ENCODE data around the gene ADGRA3. TPM values are rescaled to one million over a fixed set of nuclear protein-coding genes. Genes with fewer than 3 reads are reported as not detected.

ADGRA3 gene
- total RNA-seq, 1 experiment from 2014 or later: 41.2 TPM

DNA sequence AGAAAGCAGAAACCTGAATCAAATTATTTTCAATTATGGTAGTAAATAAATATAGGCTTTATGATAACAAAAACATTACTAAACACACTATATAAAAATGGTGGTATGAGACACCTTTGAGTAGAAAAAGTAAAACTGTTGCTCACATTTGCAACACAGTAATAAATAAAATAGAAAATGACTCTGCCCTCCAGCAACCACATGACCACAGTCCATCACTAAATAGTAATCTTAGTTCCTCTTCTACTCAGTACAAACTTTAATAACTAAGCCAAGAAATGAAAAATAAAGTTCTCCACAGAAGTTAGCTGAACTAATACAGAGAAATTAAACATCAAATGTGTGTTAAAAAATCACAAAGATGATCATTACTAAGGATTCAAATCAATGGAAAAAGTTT lies 108.5 kb downstream of the ADGRA3 start:
- DNase-seq (ENCODE audit: low read depth, low spot score) (no peak), ATAC-seq (no peak)
- no peaks in the 10 kb centered on the region for H3K9me3 ChIP-seq (ENCODE audit: control insufficient read depth, insufficient read depth, low read depth, low read length)
- in situ Hi-C loops (cut with HindIII; ENCODE audit: low pct_unique_long_range_greater_than_20kb, low sequenced_read_pairs): no loop called here
- H3K4me3 ChIP-seq (ENCODE audit: low read depth in 2 of 2, low read length in 2 of 2): no peak overlapping the region
- POLR2A ChIA-PET: no interaction called here
- intact Hi-C loops (cut with micrococcal nuclease; ENCODE audit: unreplicated experiment): no loop called here
- no peaks in the 10 kb centered on the region for H3K4me1 ChIP-seq (ENCODE audit: control insufficient read depth, insufficient read depth, low read length)
- no TSS peak for BruUV-seq (replicated peaks)
- no peak overlapping the region for H3K27ac ChIP-seq (ENCODE audit: low read length)
- no peaks in the 10 kb centered on the region; the same call in 1 of the 2 replicates for H3K36me3 ChIP-seq (ENCODE audit: control insufficient read depth, insufficient read depth, low read length)
- CTCF ChIA-PET: no interaction called here
- TF ChIP-seq SIN3A (IDR thresholded peaks at IDR 0.05; ENCODE audit: borderline replicate concordance, insufficient read depth, low read depth, low read length): no peak
- TF ChIP-seq TCF7L2 (IDR thresholded peaks at IDR 0.05; ENCODE audit: low read depth, low read length): no peak
- no peak for TF ChIP-seq POLR2AphosphoS5 (IDR thresholded peaks at IDR 0.05; ENCODE audit: low read depth, low read length)
- TF ChIP-seq, protein P1, sequence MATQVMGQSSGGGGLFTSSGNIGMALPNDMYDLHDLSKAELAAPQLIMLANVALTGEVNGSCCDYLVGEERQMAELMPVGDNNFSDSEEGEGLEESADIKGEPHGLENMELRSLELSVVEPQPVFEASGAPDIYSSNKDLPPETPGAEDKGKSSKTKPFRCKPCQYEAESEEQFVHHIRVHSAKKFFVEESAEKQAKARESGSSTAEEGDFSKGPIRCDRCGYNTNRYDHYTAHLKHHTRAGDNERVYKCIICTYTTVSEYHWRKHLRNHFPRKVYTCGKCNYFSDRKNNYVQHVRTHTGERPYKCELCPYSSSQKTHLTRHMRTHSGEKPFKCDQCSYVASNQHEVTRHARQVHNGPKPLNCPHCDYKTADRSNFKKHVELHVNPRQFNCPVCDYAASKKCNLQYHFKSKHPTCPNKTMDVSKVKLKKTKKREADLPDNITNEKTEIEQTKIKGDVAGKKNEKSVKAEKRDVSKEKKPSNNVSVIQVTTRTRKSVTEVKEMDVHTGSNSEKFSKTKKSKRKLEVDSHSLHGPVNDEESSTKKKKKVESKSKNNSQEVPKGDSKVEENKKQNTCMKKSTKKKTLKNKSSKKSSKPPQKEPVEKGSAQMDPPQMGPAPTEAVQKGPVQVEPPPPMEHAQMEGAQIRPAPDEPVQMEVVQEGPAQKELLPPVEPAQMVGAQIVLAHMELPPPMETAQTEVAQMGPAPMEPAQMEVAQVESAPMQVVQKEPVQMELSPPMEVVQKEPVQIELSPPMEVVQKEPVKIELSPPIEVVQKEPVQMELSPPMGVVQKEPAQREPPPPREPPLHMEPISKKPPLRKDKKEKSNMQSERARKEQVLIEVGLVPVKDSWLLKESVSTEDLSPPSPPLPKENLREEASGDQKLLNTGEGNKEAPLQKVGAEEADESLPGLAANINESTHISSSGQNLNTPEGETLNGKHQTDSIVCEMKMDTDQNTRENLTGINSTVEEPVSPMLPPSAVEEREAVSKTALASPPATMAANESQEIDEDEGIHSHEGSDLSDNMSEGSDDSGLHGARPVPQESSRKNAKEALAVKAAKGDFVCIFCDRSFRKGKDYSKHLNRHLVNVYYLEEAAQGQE (IDR thresholded peaks at IDR 0.05; ENCODE audit: insufficient read depth in 1 of 2, low read depth in 2 of 2, low read length in 1 of 2): no peak
- TF ChIP-seq, protein P2, sequence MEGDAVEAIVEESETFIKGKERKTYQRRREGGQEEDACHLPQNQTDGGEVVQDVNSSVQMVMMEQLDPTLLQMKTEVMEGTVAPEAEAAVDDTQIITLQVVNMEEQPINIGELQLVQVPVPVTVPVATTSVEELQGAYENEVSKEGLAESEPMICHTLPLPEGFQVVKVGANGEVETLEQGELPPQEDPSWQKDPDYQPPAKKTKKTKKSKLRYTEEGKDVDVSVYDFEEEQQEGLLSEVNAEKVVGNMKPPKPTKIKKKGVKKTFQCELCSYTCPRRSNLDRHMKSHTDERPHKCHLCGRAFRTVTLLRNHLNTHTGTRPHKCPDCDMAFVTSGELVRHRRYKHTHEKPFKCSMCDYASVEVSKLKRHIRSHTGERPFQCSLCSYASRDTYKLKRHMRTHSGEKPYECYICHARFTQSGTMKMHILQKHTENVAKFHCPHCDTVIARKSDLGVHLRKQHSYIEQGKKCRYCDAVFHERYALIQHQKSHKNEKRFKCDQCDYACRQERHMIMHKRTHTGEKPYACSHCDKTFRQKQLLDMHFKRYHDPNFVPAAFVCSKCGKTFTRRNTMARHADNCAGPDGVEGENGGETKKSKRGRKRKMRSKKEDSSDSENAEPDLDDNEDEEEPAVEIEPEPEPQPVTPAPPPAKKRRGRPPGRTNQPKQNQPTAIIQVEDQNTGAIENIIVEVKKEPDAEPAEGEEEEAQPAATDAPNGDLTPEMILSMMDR (IDR thresholded peaks at IDR 0.05): no peak
- no peaks in the 10 kb centered on the region for H3K27me3 ChIP-seq (ENCODE audit: control insufficient read depth, insufficient read depth, low read length)

DNA sequence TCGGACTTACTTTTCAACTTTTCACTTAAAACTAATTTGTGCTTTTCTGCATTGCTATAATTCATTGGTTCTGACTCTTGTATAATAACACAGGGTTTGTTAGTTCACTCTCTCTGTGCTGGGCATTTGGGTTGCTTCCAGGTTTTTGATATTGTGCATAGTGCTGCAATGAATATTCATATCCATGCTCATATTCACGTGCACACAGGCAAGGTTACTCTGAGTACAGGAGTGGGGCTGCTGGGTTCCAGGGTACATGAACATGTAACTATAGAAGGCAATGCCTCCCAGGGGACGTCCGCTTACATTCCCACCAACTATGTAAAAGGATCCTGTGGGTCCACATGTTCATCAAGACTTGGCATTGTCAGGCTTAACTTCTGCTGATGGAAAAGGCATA lies 117.2 kb downstream of the ADGRA3 start:
- ChIA-PET POLR2A (no interaction called here), CTCF (no interaction called here)
- in situ Hi-C loops (cut with HindIII; ENCODE audit: low pct_unique_long_range_greater_than_20kb, low sequenced_read_pairs): no loop called here
- no TSS peak for BruUV-seq (replicated peaks)
- H3K36me3 ChIP-seq (ENCODE audit: control insufficient read depth, insufficient read depth, low read length): no peaks in the 10 kb centered on the region; the same call in 1 of the 2 replicates
- ATAC-seq: no peak
- no peaks in the 10 kb centered on the region for H3K27me3 ChIP-seq (ENCODE audit: control insufficient read depth, insufficient read depth, low read length)
- TF ChIP-seq TCF7L2 (IDR thresholded peaks at IDR 0.05; ENCODE audit: low read depth, low read length): no peak
- TF ChIP-seq SIN3A (IDR thresholded peaks at IDR 0.05; ENCODE audit: borderline replicate concordance, insufficient read depth, low read depth, low read length): no peak
- TF ChIP-seq POLR2AphosphoS5 (IDR thresholded peaks at IDR 0.05; ENCODE audit: low read depth, low read length): no peak
- TF ChIP-seq, protein P2 (IDR thresholded peaks at IDR 0.05): no peak
- TF ChIP-seq, protein P1 (IDR thresholded peaks at IDR 0.05; ENCODE audit: insufficient read depth in 1 of 2, low read depth in 2 of 2, low read length in 1 of 2): no peak
- no peak overlapping the region for H3K4me3 ChIP-seq (ENCODE audit: low read depth in 2 of 2, low read length in 2 of 2)
- H3K4me1 ChIP-seq (ENCODE audit: control insufficient read depth, insufficient read depth, low read length): no peaks in the 10 kb centered on the region
- no peaks in the 10 kb centered on the region for H3K9me3 ChIP-seq (ENCODE audit: control insufficient read depth, insufficient read depth, low read depth, low read length)
- H3K27ac ChIP-seq (ENCODE audit: low read length): no peak overlapping the region
- no peak for DNase-seq (ENCODE audit: low read depth, low spot score)
- intact Hi-C loops (cut with micrococcal nuclease; ENCODE audit: unreplicated experiment): no loop called here
